Fibroblast of lung (primary cell): ENCODE results near the gene KCND2. TPM values are rescaled to one million over a fixed set of nuclear protein-coding genes. Genes with fewer than 3 reads are reported as not detected.

Experiments
- DNase-seq, 2 donors: peaks; one replicate each; pipeline versions ENCODE4 v3.0.0 to v3.0.0-alpha.2; 2010; ENCODE audit warnings: low read depth in 2 of 2
- H2AFZ ChIP-seq: 2 replicates; pipeline ENCODE4 v1.5.1; 2012; ENCODE audit warnings: low read length, control low read depth, inconsistent platforms
- H3K27ac ChIP-seq: 2 replicates; pipeline ENCODE4 v1.5.1; 2011; ENCODE audit warnings: low read length, control low read depth; ENCODE audit not compliant: insufficient read depth
- H3K27me3 ChIP-seq: 2 replicates; pipeline ENCODE4 v1.5.1; 2011; ENCODE audit warnings: mild to moderate bottlenecking, low read length; ENCODE audit not compliant: control insufficient read depth, insufficient read depth
- H3K36me3 ChIP-seq: 2 replicates; pipeline ENCODE4 v1.5.1; 2011; ENCODE audit warnings: low read length; ENCODE audit not compliant: control insufficient read depth, insufficient read depth
- H3K4me1 ChIP-seq: 2 replicates; pipeline ENCODE4 v1.5.1; 2011; ENCODE audit warnings: low read length; ENCODE audit not compliant: control insufficient read depth, insufficient read depth; ENCODE audit errors: extremely low read depth
- H3K4me2 ChIP-seq: 2 replicates; pipeline ENCODE4 v1.5.1; 2011; ENCODE audit warnings: low read length, control low read depth; ENCODE audit not compliant: insufficient read depth; ENCODE audit errors: extremely low read depth
- H3K4me3 ChIP-seq, 4 experiments: fragments of 200-600 bp in 1 of 4; sonication (generic) in 1 of 4; replicated peaks in 1 of 4; 2 replicates each; pipeline ENCODE4 v1.5.1; 2011 to 2016; ENCODE audit warnings: low read length in 4 of 4, low read depth in 3 of 4, mild to moderate bottlenecking in 3 of 4, control low read depth in 2 of 4, inconsistent platforms in 1 of 4, mixed read lengths in 1 of 4; ENCODE audit not compliant: insufficient read depth in 1 of 4; ENCODE audit errors: control extremely low read depth in 1 of 4
- H3K79me2 ChIP-seq: 2 replicates; pipeline ENCODE4 v1.5.1; 2012; ENCODE audit warnings: mild to moderate bottlenecking, low read length, inconsistent platforms; ENCODE audit not compliant: control insufficient read depth, insufficient read depth
- H3K9ac ChIP-seq: 2 replicates; pipeline ENCODE4 v1.5.1; 2011; ENCODE audit warnings: mild to moderate bottlenecking, low read length, control low read depth; ENCODE audit not compliant: insufficient read depth
- H3K9me3 ChIP-seq: 2 replicates; pipeline ENCODE4 v1.5.1; 2012; ENCODE audit warnings: low read depth, low read length; ENCODE audit not compliant: control insufficient read depth, insufficient read depth
- H4K20me1 ChIP-seq: 2 replicates; pipeline ENCODE4 v1.5.1; 2011; ENCODE audit warnings: low read length; ENCODE audit not compliant: control insufficient read depth, insufficient read depth; ENCODE audit errors: extremely low read depth
- CTCF ChIP-seq, 2 donors: IDR thresholded peaks in 1 of 2; conservative IDR thresholded peaks in 1 of 2; 1 replicate in 1 of 2; 2 replicates in 1 of 2; pipeline ENCODE4 v1.5.1; 2011 to 2012; ENCODE audit warnings: low read length in 2 of 2, control low read depth in 1 of 2, inconsistent platforms in 1 of 2, low read depth in 1 of 2, mild to moderate bottlenecking in 1 of 2
- EZH2 ChIP-seq: IDR thresholded peaks from 2 replicates; pipeline ENCODE4 v1.5.1; 2012; ENCODE audit warnings: low read length, control low read depth, mild to moderate bottlenecking; ENCODE audit errors: missing control alignments
- polyA plus RNA-seq, 2 donors: library from polyadenylated mRNA; depleted of rRNA in 1 of 2; stranded (reverse) in 1 of 2; unstranded in 1 of 2; fragments of >200 nt; gene quantifications; 2 replicates each; pipeline ENCODE4 v1.2.1, GENCODE V29; 2011 to 2012; ENCODE audit warnings: missing spikeins in 1 of 2
- total RNA-seq: library from RNA; depleted of rRNA; stranded (reverse); fragments of >200 nt; gene quantifications from 2 replicates; pipeline ENCODE4 v1.2.1, GENCODE V29; 2014

KCND2 gene
- total and polyA plus RNA-seq, 2 donors (not counting 1 experiment from before 2014, with no cell fraction given), result 2.1 to 6.1 TPM

- Histone ChIP-seq H3K4me1 (no peaks in the 10 kb centered on the region), H3K4me3 (no peak overlapping the region), H3K9me3 (no peaks in the 10 kb centered on the region), H2AFZ (no peak overlapping the region), H3K9ac (no peak overlapping the region), H3K36me3 (no peaks in the 10 kb centered on the region), H3K27ac (no peak overlapping the region), H3K27me3 (no peaks in the 10 kb centered on the region), H3K4me2 (no peak overlapping the region), H4K20me1 (no peaks in the 10 kb centered on the region), H3K79me2 (no peaks in the 10 kb centered on the region)
- no peak for DNase-seq
- TF ChIP-seq EZH2 (no peak), CTCF (conservative IDR thresholded peaks at IDR 0.05 in 1 of 2, IDR thresholded peaks at IDR 0.05 in 1 of 2; ENCODE audit: low read depth in 1 of 2, low read length in 2 of 2) (no peak)
Measured at GRCh38 chr7:120783721-120784120, 510.7 kb downstream of the KCND2 start.

- Histone ChIP-seq H3K27ac (no peak overlapping the region), H3K27me3 (no peaks in the 10 kb centered on the region), H3K4me1 (no peaks in the 10 kb centered on the region), H2AFZ (no peak overlapping the region), H4K20me1 (no peaks in the 10 kb centered on the region), H3K4me3 (no peak overlapping the region), H3K9me3 (no peaks in the 10 kb centered on the region), H3K36me3 (no peaks in the 10 kb centered on the region), H3K9ac (no peak overlapping the region), H3K4me2 (no peak overlapping the region), H3K79me2 (no peaks in the 10 kb centered on the region)
- DNase-seq, result no peak
- TF ChIP-seq EZH2 (no peak), CTCF (conservative IDR thresholded peaks at IDR 0.05 in 1 of 2, IDR thresholded peaks at IDR 0.05 in 1 of 2; ENCODE audit: low read depth in 1 of 2, low read length in 2 of 2) (no peak)
Measured at GRCh38 chr7:120785095-120785494, 512.1 kb downstream of the KCND2 start.

- Histone ChIP-seq H2AFZ (no peak overlapping the region), H3K9me3 (no peaks in the 10 kb centered on the region), H4K20me1 (no peaks in the 10 kb centered on the region), H3K4me3 (no peak overlapping the region), H3K27me3 (no peaks in the 10 kb centered on the region), H3K4me1 (no peaks in the 10 kb centered on the region), H3K79me2 (no peaks in the 10 kb centered on the region), H3K27ac (no peak overlapping the region), H3K9ac (no peak overlapping the region), H3K4me2 (no peak overlapping the region), H3K36me3 (no peaks in the 10 kb centered on the region)
- peak; percentile 59 to 72 for DNase-seq
- TF ChIP-seq CTCF (conservative IDR thresholded peaks at IDR 0.05 in 1 of 2, IDR thresholded peaks at IDR 0.05 in 1 of 2; ENCODE audit: low read depth in 1 of 2, low read length in 2 of 2) (peak; percentile 94 to 96), EZH2 (no peak)
Measured at GRCh38 chr7:120792091-120792860, 519.3 kb downstream of the KCND2 start.
